OCI-LY3 (cell line): ENCODE results near the gene LMTK3.

Experiments
- EZH2phosphoT487 ChIP-seq: fragments of 200-600 bp; shearing (Covaris generic); IDR thresholded peaks from 2 replicates; pipeline ENCODE4 v1.6.1; 2018; ENCODE audit warnings: antibody characterized with exemption, mixed run types, low read depth
- TF ChIP-seq, protein P1 (sequence below): fragments of 200-600, 300-600 bp; sonication (generic); IDR thresholded peaks from 2 replicates; pipeline ENCODE4 v1.5.1; 2014; ENCODE audit warnings: antibody characterized with exemption, low read length, low read depth

DNA sequence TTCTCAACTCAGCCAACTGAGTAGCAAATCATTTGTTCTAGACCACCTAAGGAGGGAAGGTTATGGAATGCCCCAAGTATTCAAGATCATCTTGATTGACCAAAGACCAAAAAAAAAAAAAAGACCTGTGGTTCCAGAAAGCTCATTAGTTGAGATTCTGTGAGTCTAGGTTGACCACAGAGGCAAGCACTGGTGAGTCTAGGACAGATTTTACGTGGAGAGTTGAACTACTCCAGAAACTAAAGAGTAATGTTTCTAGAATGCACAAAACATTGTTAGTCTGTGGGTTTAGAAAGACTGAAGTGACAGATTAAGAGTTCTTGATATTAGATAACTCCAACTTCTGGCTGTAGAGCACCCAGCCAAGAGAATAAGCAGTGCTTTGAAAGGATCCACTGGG, 46.4 kb downstream of the LMTK3 start:
- TF ChIP-seq, protein P1, sequence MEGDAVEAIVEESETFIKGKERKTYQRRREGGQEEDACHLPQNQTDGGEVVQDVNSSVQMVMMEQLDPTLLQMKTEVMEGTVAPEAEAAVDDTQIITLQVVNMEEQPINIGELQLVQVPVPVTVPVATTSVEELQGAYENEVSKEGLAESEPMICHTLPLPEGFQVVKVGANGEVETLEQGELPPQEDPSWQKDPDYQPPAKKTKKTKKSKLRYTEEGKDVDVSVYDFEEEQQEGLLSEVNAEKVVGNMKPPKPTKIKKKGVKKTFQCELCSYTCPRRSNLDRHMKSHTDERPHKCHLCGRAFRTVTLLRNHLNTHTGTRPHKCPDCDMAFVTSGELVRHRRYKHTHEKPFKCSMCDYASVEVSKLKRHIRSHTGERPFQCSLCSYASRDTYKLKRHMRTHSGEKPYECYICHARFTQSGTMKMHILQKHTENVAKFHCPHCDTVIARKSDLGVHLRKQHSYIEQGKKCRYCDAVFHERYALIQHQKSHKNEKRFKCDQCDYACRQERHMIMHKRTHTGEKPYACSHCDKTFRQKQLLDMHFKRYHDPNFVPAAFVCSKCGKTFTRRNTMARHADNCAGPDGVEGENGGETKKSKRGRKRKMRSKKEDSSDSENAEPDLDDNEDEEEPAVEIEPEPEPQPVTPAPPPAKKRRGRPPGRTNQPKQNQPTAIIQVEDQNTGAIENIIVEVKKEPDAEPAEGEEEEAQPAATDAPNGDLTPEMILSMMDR = no peak
- TF ChIP-seq EZH2phosphoT487 = no peak
